Aorta (tissue), 5 donors: Measurements from ENCODE around the gene APOO. TPM values are rescaled to one million over a fixed set of nuclear protein-coding genes. Genes with fewer than 3 reads are reported as not detected.
"Not testable (repeated sequence)": the region's sequence is repeated elsewhere in the genome, so short reads cannot be mapped to it uniquely, and the experiment has no call there.

ENCODE experiments used
- ATAC-seq: fragments of 200-7000 bp; cut with Tn5 transposase; one replicate; pipeline ENCODE4 v1.9.1; 2022; ENCODE audit warnings: moderate library complexity; ENCODE audit not compliant: low FRiP score
- DNase-seq, 2 donors: peaks; one replicate each; pipeline ENCODE4 v3.0.0-alpha.2; 2020
- H3K27ac ChIP-seq, 2 donors: one replicate each; pipeline ENCODE4 v1.5.1; 2013; ENCODE audit warnings: low read length in 2 of 2, mild to moderate bottlenecking in 2 of 2, moderate library complexity in 2 of 2, control low read depth in 1 of 2, inconsistent platforms in 1 of 2, low read depth in 1 of 2
- H3K27me3 ChIP-seq, 2 donors: one replicate each; pipeline ENCODE4 v1.6.1; 2013; ENCODE audit warnings: control low read depth in 1 of 2, low read length in 1 of 2, mild to moderate bottlenecking in 1 of 2, moderate library complexity in 1 of 2; ENCODE audit not compliant: insufficient read depth in 2 of 2, control insufficient read depth in 1 of 2
- H3K36me3 ChIP-seq, 2 donors: one replicate each; pipeline ENCODE4 v1.6.1; 2013; ENCODE audit warnings: control low read depth in 1 of 2, low read length in 1 of 2, mild to moderate bottlenecking in 1 of 2; ENCODE audit not compliant: insufficient read depth in 2 of 2, control insufficient read depth in 1 of 2
- H3K4me1 ChIP-seq, 2 donors: one replicate each; pipeline ENCODE4 v1.6.1; 2013; ENCODE audit warnings: low read length in 2 of 2, control low read depth in 1 of 2, mild to moderate bottlenecking in 1 of 2, moderate library complexity in 1 of 2; ENCODE audit not compliant: insufficient read depth in 2 of 2, control insufficient read depth in 1 of 2
- H3K4me3 ChIP-seq, 2 donors: one replicate each; pipeline ENCODE4 v1.5.1; 2013; ENCODE audit warnings: low read length in 2 of 2, control low read depth in 1 of 2, mild to moderate bottlenecking in 1 of 2
- H3K9me3 ChIP-seq: one replicate; pipeline ENCODE4 v1.6.1; 2013; ENCODE audit warnings: mild to moderate bottlenecking, low read length; ENCODE audit not compliant: control insufficient read depth
- WGBS, 2 donors: extraction: QIAGEN DNeasy Blood & Tissue Kit; methylation state at CpG; one replicate each; pipeline ENCODE4 v1.1.7; 2013; 5-methylcytosine and 5-hydroxymethylcytosine counted together
- intact Hi-C, 2 donors: fragments of 100-400 bp; cut with DNase I; formaldehyde crosslinking; loops; one replicate each; pipeline versions ENCODE4 v1.14.2 to v1.15.0; 2022
- polyA plus RNA-seq, 2 donors: library from polyadenylated mRNA; stranded (reverse); fragments of 200-250 nt; gene quantifications; one replicate each; pipeline ENCODE4 v1.2.3, GENCODE V29; 2013
- total RNA-seq, 2 donors: library from RNA; stranded (reverse); fragmentation: NEBNext Ultra II Directional; extraction: Animal tissue kit (Norgen Biotek cat#: 25700); gene quantifications; one replicate each; pipeline ENCODE4 v1.2.1, GENCODE V29; 2021
- donor health status: healthy with polysubstance abuse.
- donor health status: Bipolar disorder and iron deficiency.
- donor health status: DM: no; HTN: no; CAD: no.
- donor health status: DM: no; HTN: no; CAD: no.
- donor health status: DM: yes; HTN: yes; CAD: no.

APOO gene
- total and polyA plus RNA-seq, 4 donors, result 4.6 to 12.7 (median 7.2) TPM

GRCh38 chrX:23859238-23859637 lies 48.5 kb downstream of the APOO start:
- WGBS, 2 donors, result 89 to 97% methylated on average over 7 of the region's 7 CpGs

DNA sequence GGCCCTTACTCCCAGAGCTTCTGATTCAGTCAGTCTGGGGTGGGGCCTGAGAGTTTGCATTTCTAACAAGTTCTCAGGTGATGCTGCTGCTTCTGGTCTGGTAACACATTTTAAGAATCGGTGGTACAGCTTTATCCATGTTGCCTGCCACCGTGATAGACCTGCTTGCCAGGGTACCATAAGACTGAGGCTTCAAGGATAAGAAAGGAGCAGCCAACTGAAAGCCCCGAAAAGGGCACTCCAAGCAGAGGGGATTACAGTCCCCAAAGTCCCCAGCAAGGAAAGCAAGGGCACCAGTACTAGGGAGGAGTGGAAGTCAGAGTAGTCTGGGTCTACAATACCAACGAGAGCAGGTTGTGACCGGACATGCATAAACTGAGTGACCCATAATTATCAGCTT lies 49.8 kb downstream of the APOO start:
- intact Hi-C loops, result no loop called here
- Histone ChIP-seq H3K27me3 (no peaks in the 10 kb centered on the region), H3K9me3 (no peaks in the 10 kb centered on the region), H3K4me1 (no peaks in the 10 kb centered on the region), H3K4me3 (no peak overlapping the region), H3K27ac (no peak overlapping the region), H3K36me3 (no peaks in the 10 kb centered on the region)
- no peak for ATAC-seq
- 87 to 97% methylated on average over 5 of the region's 5 CpGs for WGBS, 2 donors
- no peak for DNase-seq

More at GRCh38 chrX:23859238-23859637, 48.5 kb downstream of the APOO start:
- H3K9me3 ChIP-seq, H3K4me3 ChIP-seq, ATAC-seq, intact Hi-C loops, H3K36me3 ChIP-seq, H3K27ac ChIP-seq, H3K4me1 ChIP-seq, H3K27me3 ChIP-seq: not testable (repeated sequence)
- peak in 1 of 2 donors; percentile 31 for DNase-seq

DNA sequence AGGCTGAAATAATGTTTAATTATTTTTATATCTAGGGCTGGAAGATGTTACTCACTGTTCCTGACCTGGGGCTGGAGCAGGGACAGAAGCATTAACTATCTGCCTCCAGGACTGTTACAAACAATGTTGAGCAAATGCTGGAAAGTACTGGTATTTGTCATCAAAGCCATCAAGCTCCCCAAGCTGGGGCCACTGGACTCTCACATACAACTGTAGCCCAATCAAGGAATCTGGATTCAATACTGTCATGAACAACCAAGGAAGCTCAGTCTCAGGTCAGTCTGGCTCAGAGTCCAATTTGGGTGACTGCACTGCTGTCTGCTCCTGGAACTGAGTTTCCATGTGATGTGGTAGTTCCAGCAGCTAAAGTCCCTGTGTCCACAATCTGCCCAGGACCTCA lies 50.4 kb downstream of the APOO start:
- Histone ChIP-seq H3K27ac (no peak overlapping the region), H3K27me3 (no peaks in the 10 kb centered on the region), H3K36me3 (no peaks in the 10 kb centered on the region), H3K4me1 (no peaks in the 10 kb centered on the region), H3K4me3 (no peak overlapping the region), H3K9me3 (no peaks in the 10 kb centered on the region)
- intact Hi-C loops, result no loop called here
- no peak for ATAC-seq
- DNase-seq, result no peak

DNA sequence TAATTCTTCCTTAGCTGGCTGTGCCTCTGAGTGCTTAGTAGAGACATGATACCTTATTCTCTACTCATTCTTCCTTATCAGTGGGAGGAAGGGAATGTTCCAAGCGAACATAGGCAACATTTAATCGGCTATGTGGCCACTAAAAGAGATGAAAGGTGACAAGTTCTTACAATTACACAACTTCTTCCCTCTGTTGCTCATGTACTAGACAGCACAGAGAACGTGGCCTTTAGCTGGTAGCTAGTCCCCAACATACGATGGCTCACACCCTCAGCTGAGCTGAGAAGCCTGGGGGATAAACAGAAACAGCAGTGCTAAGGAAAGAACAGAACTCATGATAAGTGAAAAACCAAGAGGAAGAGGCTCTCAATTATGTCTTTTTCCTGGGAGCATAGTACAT lies 52.2 kb downstream of the APOO start:
- 80 to 92% methylated on average over 4 of the region's 4 CpGs for WGBS, 2 donors
- H3K4me3 ChIP-seq, result no peak overlapping the region
- no peaks in the 10 kb centered on the region for H3K9me3 ChIP-seq
- H3K4me1 ChIP-seq, result no peaks in the 10 kb centered on the region
- no peak for DNase-seq
- H3K27me3 ChIP-seq, result no peaks in the 10 kb centered on the region
- intact Hi-C loops, result no loop called here
- H3K36me3 ChIP-seq, result no peaks in the 10 kb centered on the region
- H3K27ac ChIP-seq, result no peak overlapping the region
- ATAC-seq, result no peak

DNA sequence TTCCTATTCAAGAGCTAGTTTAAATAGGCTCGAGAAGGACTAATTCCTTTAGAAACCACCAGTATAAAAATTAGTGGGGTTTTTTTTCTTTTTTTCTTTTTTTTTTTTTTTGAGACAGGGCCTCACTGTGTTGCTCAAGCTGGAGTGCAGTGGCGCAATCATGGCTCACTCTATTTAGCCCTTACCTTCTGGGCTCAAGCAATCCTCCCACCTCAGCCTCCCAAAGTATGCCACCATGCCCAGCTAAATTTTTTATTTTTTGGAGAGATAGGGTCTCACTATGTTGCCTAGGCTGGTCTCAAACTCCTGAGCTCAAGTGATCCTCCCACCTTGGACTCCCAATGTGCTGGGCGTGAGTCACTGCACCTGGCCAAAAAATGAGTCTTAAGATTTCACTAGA lies 52.8 kb downstream of the APOO start:
- H3K4me1 ChIP-seq, result no peaks in the 10 kb centered on the region
- H3K27me3 ChIP-seq, result no peaks in the 10 kb centered on the region
- WGBS, 2 donors, result 81 to 93% methylated on average over 3 of the region's 3 CpGs
- H3K4me3 ChIP-seq, result no peak overlapping the region
- H3K9me3 ChIP-seq, result no peaks in the 10 kb centered on the region
- H3K27ac ChIP-seq, result no peak overlapping the region
- no peaks in the 10 kb centered on the region for H3K36me3 ChIP-seq
- DNase-seq, result peak in 1 of 2 donors; percentile 41
- no peak for ATAC-seq
- intact Hi-C loops, result no loop called here

GRCh38 chrX:23854122-23854521 lies 53.6 kb downstream of the APOO start:
- DNase-seq (peak in 1 of 2 donors; percentile 23), ATAC-seq (no peak)
- H3K27me3 ChIP-seq, result no peaks in the 10 kb centered on the region
- intact Hi-C loops, result no loop called here
- no peak overlapping the region for H3K27ac ChIP-seq
- no peaks in the 10 kb centered on the region for H3K4me1 ChIP-seq
- H3K36me3 ChIP-seq, result no peaks in the 10 kb centered on the region
- H3K9me3 ChIP-seq, result no peaks in the 10 kb centered on the region
- WGBS, 2 donors, result 69 to 85% methylated on average over 4 of the region's 4 CpGs
- H3K4me3 ChIP-seq, result no peak overlapping the region

DNA sequence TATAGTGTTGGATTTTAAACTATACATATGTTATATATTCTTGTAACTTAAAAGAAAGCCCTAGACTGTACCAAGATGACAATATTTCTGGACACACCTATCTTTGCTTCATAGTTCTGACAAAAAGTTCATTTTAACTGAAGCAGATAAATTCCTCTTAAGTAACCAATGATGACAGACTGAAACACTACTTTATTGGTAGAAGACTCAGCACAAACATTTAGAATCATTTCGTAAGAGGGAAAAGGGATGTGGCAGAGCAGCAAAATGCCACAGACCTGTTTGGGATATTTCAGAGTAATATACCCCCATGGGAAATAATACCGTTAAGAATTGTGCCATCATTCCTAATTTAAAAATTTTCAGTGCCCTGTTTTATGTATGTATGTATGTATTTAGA lies 56.2 kb downstream of the APOO start:
- Histone ChIP-seq H3K4me1 (no peaks in the 10 kb centered on the region), H3K27me3 (no peaks in the 10 kb centered on the region), H3K36me3 (no peaks in the 10 kb centered on the region), H3K9me3 (no peaks in the 10 kb centered on the region), H3K27ac (no peak overlapping the region), H3K4me3 (no peak overlapping the region)
- DNase-seq (no peak), ATAC-seq (no peak)
- WGBS, 2 donors, result 86 to 88% methylated on average over 2 of the region's 2 CpGs
- intact Hi-C loops, result no loop called here

GRCh38 chrX:23849241-23849640 lies 58.5 kb downstream of the APOO start:
- ATAC-seq, result no peak
- intact Hi-C loops, result no loop called here
- WGBS, 2 donors, result 81 to 93% methylated on average over 4 to 5 of the region's 5 CpGs

DNA sequence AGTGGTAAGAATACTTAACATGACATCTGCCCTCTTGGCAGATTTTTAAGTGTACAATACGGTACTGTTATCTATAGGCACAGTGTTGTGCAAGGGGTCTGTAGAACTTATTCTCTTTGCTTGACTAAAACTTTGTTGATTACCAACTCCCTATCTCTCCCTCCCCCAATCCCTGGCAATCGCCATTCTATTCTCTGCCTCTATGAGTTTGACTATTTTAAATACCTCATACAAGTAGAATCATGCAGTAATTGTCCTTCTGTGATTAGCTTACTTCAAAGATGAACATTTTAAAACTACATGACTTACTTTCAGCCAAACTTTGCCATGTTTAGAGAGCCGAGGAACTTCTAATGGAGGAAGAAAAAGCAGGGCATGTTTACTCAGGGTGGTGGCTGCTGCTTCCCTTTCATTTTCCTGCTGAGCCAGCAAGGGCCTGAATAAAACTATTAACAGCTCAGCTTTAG lies 62.4 kb downstream of the APOO start:
- no peaks in the 10 kb centered on the region for H3K36me3 ChIP-seq
- intact Hi-C loops, result no loop called here
- no peak for DNase-seq
- ATAC-seq, result no peak
- no peaks in the 10 kb centered on the region for H3K27me3 ChIP-seq
- 30 to 31% methylated on average over 3 of the region's 3 CpGs for WGBS, 2 donors
- H3K4me3 ChIP-seq, result no peak overlapping the region
- no peaks in the 10 kb centered on the region for H3K9me3 ChIP-seq
- no peak overlapping the region for H3K27ac ChIP-seq
- peaks cover 0 to 5% of the 10 kb centered on the region in 2 donors for H3K4me1 ChIP-seq

More at GRCh38 chrX:23849241-23849640, 58.5 kb downstream of the APOO start:
- Histone ChIP-seq H3K27ac (no peak overlapping the region), H3K9me3 (no peaks in the 10 kb centered on the region), H3K36me3 (no peaks in the 10 kb centered on the region), H3K4me1 (peaks cover 0 to 5% of the 10 kb centered on the region in 2 donors), H3K27me3 (no peaks in the 10 kb centered on the region), H3K4me3 (no peak overlapping the region)
- no peak for DNase-seq
